ENCODE measurements around the gene MILR1.

GRCh38 chr17:64470625-64471024 is 21.7 kb downstream of the MILR1 start:
- no peak for TF ChIP-seq CTCF (IDR thresholded peaks at IDR 0.05; ENCODE audit: borderline replicate concordance, extremely low read depth, low read length, poor library complexity, severe bottlenecking)
- no peak for TF ChIP-seq EZH2 (IDR thresholded peaks at IDR 0.05; ENCODE audit: borderline replicate concordance, low read depth, low read length, severe bottlenecking)
